HL-60 (cell line): ENCODE data around the gene PLIN1.

Experiments
- DNase-seq, 2 experiments: peaks; one replicate each; pipeline ENCODE4 v3.0.0-alpha.2; 2010 to 2020; ENCODE audit warnings: low read depth in 1 of 2, low spot score in 1 of 2
- H3K27ac ChIP-seq: fragments of 250-450 bp; sonication (Bioruptor Pico); replicated peaks from 2 replicates; pipeline ENCODE4 v1.5.1; 2020; ENCODE audit warnings: mild to moderate bottlenecking, moderate library complexity
- H3K27me3 ChIP-seq: fragments of 250-450 bp; sonication (Bioruptor Pico); 2 replicates; pipeline ENCODE4 v1.5.1; 2021; ENCODE audit warnings: mild to moderate bottlenecking, moderate library complexity; ENCODE audit not compliant: insufficient read depth, poor library complexity, severe bottlenecking
- H3K4me3 ChIP-seq: replicated peaks from 2 replicates; pipeline ENCODE4 v1.5.1; 2011; ENCODE audit warnings: mild to moderate bottlenecking, control low read depth, low read length; ENCODE audit not compliant: insufficient read depth
- GABPA ChIP-seq: IDR thresholded peaks from 2 replicates; pipeline ENCODE4 v1.6.1; 2012; ENCODE audit warnings: low read depth
- POLR2AphosphoS5 ChIP-seq: IDR thresholded peaks from 2 replicates; pipeline ENCODE4 v1.6.1; 2012; ENCODE audit warnings: low read depth
- REST ChIP-seq: IDR thresholded peaks from 2 replicates; pipeline ENCODE4 v1.6.1; 2012; ENCODE audit warnings: low read depth; ENCODE audit not compliant: insufficient replicate concordance
- SPI1 ChIP-seq: IDR thresholded peaks from 2 replicates; pipeline ENCODE4 v1.6.1; 2012; ENCODE audit warnings: low read depth, mild to moderate bottlenecking, borderline replicate concordance
- TF ChIP-seq, protein P1 (sequence below): IDR thresholded peaks from one replicate; pipeline ENCODE4 v1.5.1; 2011; ENCODE audit warnings: low read length, control low read depth, inconsistent platforms; ENCODE audit not compliant: insufficient read depth

PLIN1 gene

DNA sequence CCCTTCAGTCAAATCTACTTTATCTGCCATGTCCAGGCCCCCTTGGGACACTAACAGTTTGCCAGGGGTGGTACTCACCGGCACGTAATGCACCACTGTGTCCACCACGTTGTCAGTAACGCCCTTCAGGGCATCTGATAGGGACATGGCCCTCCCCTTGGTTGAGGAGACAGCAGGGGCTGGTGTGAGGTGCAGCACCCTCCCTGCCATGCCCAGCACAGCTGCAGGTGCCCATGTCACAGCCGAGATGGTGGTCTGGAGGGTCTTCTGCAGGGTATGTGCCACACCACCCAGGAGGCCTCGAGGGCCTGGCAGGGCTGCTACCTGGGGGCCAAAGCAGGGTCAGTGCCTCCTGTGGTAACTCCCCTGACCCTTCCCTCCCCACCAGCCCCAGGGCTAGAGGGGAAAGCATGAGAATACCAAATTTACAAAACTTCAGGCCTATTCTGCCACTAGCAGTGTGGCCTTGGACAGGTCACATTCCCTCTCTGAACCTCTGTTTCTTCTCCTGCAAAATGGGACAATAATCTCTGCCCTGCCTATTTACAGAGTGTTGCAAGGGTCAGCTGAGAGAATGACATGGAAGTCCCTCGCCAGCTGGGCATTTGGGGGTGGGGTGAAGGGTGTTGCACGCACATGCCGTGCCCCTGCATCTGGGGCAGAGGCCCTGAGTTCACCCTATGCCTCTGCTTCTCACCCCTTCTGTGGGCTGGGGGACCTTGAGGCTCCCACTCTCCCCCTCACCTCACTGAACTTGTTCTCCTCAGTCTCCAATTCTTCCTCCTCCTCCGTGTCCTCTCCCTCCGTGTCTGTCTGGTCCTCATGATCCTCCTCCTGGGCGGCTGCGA lies 12.1 kb downstream of the PLIN1 start:
- Histone ChIP-seq H3K27ac (no peak overlapping the region), H3K4me3 (no peak overlapping the region), H3K27me3 (peaks cover 14% of the 10 kb centered on the region)
- no peak for DNase-seq
- TF ChIP-seq, protein P1, sequence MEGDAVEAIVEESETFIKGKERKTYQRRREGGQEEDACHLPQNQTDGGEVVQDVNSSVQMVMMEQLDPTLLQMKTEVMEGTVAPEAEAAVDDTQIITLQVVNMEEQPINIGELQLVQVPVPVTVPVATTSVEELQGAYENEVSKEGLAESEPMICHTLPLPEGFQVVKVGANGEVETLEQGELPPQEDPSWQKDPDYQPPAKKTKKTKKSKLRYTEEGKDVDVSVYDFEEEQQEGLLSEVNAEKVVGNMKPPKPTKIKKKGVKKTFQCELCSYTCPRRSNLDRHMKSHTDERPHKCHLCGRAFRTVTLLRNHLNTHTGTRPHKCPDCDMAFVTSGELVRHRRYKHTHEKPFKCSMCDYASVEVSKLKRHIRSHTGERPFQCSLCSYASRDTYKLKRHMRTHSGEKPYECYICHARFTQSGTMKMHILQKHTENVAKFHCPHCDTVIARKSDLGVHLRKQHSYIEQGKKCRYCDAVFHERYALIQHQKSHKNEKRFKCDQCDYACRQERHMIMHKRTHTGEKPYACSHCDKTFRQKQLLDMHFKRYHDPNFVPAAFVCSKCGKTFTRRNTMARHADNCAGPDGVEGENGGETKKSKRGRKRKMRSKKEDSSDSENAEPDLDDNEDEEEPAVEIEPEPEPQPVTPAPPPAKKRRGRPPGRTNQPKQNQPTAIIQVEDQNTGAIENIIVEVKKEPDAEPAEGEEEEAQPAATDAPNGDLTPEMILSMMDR = no peak
- TF ChIP-seq GABPA (no peak), REST (no peak), SPI1 (no peak), POLR2AphosphoS5 (no peak)

GRCh38 chr15:89666184-89666857 lies 12.8 kb downstream of the PLIN1 start:
- TF ChIP-seq SPI1 = no peak
- no peak for TF ChIP-seq REST
- TF ChIP-seq POLR2AphosphoS5 = no peak
- no peak for TF ChIP-seq GABPA
- TF ChIP-seq, protein P1 = no peak
- no peak for DNase-seq
- Histone ChIP-seq H3K27ac (no peak overlapping the region), H3K27me3 (peaks cover 14% of the 10 kb centered on the region), H3K4me3 (no peak overlapping the region)

- no peak for TF ChIP-seq GABPA
- TF ChIP-seq SPI1 = no peak
- no peak for TF ChIP-seq POLR2AphosphoS5
- TF ChIP-seq, protein P1 = no peak
- TF ChIP-seq REST = no peak
- H3K27ac ChIP-seq = no peak overlapping the region
- peak; percentile 11 to 33 for DNase-seq
- H3K4me3 ChIP-seq = peak overlapping the region; percentile 37
- peaks cover 14% of the 10 kb centered on the region for H3K27me3 ChIP-seq
These were observed 13.6 kb downstream of the PLIN1 start for GRCh38 chr15:89665449-89666181.
